Ureter (tissue), 1 donor: ENCODE results near the gene TECPR2. TPM values are rescaled to one million over a fixed set of nuclear protein-coding genes. Genes with fewer than 3 reads are reported as not detected.

Experiments used
- DNase-seq: peaks from one replicate; pipeline ENCODE4 v3.0.0-alpha.2; 2020; ENCODE audit warnings: low spot score
- total RNA-seq: library from RNA; stranded (reverse); gene quantifications from one replicate; pipeline ENCODE4 v1.2.4, GENCODE V29; 2023
- donor health status: DM: yes; HTN: yes; CAD: no.

TECPR2 gene
- total RNA-seq, 1 donor from 2014 or later = 36.3 TPM

DNA sequence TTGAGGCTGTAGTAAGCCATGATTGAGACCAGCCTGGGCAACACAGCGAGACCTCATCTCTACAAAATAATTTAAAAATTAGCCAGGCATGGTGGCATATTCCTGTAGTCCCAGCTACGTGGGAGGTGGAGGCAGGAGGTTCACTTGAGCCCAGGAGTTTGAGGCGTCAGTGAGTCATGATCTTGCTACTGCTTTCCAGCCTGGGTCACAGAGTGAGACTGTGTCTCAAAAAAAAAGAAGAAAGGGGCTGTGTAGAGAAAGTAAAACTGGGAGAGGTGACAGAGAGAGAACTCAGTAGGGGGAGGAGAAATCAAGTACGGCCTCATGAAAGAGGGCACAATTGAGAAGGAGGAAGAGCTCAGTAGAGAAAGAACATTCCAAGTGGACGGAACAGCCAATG lies 12.4 kb downstream of the TECPR2 start:
- DNase-seq = no peak

DNA sequence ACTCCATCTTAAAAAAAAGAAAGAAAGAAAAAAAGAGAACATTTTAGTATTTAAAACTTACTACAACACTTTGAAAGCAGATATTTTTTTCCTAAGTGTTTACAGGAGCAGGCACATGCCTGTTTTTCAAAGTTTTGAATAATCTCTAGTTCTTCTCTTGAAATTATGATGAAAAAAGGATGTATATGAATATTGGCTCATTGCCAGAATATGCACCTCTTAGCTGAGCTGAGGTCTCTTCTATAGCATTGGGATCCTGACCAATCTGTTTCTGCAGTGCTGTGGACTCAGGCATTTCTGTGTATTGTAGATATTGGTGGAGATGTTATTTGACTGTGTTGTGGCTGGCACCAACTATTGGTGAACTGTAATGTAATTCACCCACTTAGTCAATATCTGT lies 15.0 kb downstream of the TECPR2 start:
- DNase-seq = no peak

DNA sequence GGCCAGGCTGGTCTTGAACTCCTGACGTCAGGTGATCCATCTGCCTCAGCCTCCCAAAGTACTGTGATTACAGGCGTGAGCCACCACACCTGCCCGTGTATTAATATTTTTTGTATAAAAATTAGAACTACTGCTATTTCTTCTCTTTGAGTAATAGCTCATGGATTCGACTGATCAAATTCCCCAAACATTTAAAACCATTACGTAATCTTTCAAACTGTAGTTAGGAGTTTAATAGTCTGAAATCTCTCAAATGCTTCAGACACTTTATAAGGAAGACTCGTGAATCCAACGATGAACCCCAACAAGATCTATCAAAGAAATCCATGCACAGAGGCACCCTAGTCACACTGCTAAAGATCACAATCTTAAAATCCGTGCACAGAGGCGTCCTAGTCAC lies 16.1 kb downstream of the TECPR2 start:
- DNase-seq = no peak

DNA sequence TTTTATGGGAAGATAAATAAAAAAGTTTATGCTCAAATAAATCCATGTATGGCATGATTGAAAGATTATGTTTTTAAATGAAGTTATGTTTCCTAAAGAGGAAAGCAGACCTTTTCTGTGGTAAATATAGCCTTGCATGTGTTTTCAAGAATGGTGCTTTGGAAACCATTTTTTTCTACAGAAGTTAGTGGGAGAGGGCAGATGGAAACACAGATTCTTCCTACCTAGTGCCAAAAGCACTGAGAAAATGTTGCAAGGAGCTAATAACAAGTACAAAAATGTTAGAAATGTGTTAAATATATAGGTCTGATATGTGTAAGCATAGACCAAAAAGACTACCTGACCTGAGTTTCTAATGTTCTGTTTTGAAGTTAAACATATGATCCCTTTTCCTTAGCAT lies 24.3 kb downstream of the TECPR2 start:
- DNase-seq = no peak

GRCh38 chr14:102389246-102389645 lies 26.5 kb downstream of the TECPR2 start:
- DNase-seq = no peak

- no peak for DNase-seq
Observed at GRCh38 chr14:102390064-102390855, 27.5 kb downstream of the TECPR2 start.

- no peak for DNase-seq
Observed at GRCh38 chr14:102392506-102392905, 29.8 kb downstream of the TECPR2 start.

DNA sequence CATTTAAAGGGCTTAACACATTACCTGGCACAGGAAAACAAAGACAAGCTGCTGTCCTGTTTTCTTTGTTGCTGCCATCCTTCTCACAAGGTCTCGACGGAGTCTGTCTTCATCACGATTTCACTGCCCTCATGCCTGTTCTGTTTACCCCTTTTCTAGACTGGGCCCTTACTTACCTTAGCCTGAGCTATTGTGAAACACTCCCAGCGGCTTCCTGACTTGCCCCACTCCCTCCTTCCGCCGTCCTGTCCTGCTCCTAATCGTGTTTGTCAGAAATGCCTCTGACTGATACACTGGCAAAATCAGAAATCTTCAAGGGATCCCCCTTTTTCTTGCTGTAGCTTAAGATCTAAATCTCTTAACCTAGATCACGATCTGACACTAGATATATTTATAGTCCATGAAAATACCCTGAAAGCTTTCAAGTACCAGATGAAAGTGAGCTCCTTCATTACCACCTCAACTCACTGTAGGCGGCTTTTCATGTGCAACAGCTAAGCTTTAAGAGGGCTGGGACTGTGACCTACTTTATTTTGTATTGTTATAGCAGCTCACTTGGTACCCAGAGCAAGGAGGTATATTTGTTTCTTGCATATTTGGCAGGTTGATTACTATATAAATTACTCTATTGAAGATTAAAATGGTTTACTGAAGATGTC lies 32.1 kb downstream of the TECPR2 start:
- DNase-seq = no peak

DNA sequence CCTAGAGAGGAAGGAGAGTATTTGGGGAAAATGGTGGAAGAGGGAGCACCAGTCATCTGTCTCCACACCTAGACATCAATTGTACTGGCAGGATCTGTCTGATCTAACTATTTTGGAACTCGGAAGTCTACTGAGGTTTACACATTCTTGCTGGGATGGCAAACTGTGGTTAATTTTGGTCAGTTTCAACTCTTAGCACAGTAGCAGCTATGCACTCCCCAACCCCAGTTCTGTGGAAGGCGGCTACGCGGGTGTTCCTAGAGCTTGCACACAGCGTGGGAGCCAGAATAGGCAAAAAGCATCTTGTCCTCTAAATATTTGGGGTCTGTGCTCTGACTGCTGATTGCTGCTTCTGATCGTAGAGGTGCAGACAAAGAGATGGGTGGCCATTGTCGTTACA lies 33.8 kb downstream of the TECPR2 start:
- no peak for DNase-seq

DNA sequence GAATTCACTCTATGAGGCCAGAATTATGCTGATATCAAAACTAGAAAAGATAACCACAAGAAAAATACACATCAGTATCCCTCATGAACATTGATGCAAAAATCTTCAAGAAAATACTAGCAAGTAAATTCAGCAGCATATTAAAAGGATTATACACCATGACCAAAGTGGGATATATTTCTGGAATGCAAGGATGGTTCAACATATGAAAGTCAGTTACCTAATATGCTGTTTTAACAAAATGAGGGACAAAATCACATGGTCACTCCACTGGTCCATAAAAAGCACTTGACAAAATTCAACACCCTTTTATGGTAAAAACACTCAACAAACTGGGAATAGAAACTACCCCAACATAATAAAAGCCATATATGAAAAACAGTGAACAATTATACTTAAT lies 40.3 kb downstream of the TECPR2 start:
- DNase-seq = no peak

- no peak for DNase-seq
Observed at GRCh38 chr14:102407258-102407657, 44.5 kb downstream of the TECPR2 start.

DNA sequence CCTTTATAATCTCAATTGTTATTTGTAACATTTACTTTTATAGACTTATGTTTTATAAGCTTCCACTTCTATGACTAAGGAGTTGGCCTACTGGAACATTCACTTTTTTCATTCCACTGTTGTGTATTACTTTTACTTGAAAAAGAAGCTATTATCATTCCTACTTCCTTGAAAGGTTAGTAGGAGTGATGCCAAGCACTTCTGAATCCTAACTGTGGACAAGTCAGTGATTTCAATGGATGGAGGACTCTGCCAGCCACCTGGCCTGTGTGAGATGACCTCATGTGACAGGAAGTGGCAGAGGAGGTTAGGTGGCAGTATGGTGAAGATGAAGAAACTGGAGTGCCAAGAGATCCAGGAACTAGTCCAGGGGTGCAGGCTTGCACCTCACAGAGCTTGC lies 46.0 kb downstream of the TECPR2 start:
- no peak for DNase-seq

- no peak for DNase-seq
Observed at GRCh38 chr14:102415671-102416070, 52.9 kb downstream of the TECPR2 start.

GRCh38 chr14:102417001-102417431 lies 54.3 kb downstream of the TECPR2 start:
- DNase-seq = no peak

DNA sequence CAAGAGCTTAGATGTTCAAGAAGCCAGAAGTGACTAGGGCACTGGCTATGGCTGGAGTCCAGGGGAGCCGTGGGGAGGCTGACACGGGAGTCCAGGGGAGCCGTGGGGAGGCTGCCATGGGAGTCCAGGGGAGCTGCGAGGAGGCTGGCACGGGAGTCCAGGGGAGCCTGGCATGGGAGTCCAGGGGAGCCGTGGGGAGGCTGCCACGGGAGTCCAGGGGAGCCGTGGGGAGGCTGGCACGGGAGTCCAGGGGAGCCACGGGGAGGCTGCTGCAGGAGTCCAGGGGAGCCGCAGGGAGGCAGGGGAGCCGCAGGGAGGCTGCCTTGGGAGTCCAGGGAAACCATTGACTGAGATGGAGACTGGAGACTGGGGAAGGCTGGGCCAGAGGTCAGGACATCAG lies 54.9 kb downstream of the TECPR2 start:
- DNase-seq = no peak

- DNase-seq = no peak
Observed at GRCh38 chr14:102418169-102418852, 55.6 kb downstream of the TECPR2 start.

- DNase-seq = no peak
Observed at GRCh38 chr14:102418853-102419240, 56.1 kb downstream of the TECPR2 start.

GRCh38 chr14:102419276-102419675 lies 56.5 kb downstream of the TECPR2 start:
- no peak for DNase-seq

GRCh38 chr14:102419716-102420115 lies 57.0 kb downstream of the TECPR2 start:
- no peak for DNase-seq

DNA sequence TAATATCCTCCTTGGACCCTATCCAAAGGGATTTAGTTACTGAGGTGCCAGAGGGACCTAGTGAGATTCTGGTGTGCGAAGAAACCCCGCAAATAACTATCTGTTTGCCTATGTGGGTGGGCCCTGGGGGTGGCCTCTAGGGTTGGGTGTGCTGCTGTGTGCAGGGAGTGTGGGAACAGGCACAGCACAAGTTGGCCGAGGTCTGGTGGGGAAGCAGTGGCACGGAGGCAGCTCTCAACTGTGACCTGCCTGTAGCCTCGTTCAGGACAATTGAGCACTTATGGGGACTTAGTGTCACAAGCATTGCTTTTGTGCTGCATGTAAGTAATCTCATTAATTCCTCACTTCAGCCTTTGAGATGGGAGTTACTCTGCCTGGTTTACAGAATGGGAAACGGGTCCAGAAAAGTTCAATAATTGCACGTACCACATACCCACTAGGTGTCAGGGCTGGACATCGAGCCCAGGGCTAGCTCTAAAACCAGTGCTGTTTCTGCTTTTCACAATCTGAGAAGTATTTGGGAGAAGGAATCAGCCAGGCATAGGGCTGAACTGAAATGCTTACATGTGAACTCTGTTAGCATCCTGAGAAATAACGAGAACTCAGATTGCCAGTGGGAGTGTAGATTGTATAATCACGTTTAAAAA lies 58.8 kb downstream of the TECPR2 start:
- no peak for DNase-seq

DNA sequence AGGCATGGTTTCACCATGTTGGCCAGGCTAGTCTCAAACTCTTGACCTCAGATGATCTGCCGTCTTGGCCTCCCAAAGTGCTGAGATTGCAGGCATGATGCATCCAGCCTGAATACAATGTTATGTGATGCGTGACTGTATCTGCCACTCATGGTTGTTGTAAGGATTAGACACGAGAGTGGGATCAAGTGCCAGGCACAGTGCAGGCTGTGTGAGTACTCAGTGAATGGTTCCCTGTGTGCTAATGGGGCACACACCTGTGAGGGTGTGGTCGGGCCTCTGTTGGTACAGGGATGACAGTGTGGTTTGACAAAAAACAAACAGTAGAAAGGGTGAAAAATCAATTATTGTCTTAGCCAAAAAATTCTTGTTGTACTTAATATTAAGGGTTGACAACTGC lies 61.8 kb downstream of the TECPR2 start:
- DNase-seq = no peak

- no peak for DNase-seq
Observed at GRCh38 chr14:102424923-102425322, 62.2 kb downstream of the TECPR2 start.
